ENCODE results near the gene TIMM9. TPM values are rescaled to one million over a fixed set of nuclear protein-coding genes. Genes with fewer than 3 reads are reported as not detected.
"Not testable (repeated sequence)": the region's sequence is repeated elsewhere in the genome, so short reads cannot be mapped to it uniquely, and the experiment has no call there.

TIMM9 gene
- total RNA-seq, 1 donor: 17.2 TPM

DNA sequence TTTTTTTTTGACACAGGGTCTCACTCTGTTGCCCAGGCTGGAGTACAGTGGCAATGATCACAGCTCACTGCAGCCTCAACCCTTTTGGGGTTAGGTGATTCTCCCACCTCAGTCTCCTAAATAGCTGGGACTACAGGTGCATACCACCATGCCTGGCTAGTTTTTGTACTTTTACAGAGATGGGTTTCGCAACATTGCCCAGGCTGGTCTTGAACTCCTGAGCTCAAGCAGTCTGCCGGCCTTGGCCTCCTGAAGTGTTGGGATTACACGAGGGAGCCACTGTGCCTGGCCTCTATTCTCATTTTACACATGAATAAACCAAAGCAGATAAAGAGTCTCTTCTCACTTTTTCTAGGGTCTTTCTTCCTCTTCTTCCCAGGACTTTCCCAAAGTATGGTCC is 28.4 kb downstream of the TIMM9 start:
- no peak for DNase-seq (ENCODE audit: low read depth in 2 of 3, low spot score in 2 of 3)

DNA sequence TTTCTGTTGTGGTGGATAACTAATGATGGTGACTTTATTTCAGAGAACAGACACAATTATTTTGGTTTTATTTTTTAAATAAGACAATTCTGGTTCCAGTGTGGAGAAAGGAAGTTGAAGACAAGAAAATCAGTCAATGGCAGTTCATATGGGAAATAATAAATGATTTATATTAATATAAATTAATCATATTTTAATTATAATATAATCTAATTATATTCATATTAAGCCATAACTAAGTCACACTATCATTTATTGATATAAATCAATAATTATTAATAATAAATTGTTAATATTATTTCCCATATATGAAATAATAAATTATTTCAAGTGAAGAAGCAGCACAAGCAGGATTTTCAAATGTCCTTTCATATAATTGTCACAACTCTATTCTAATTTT is 28.8 kb downstream of the TIMM9 start:
- no peak for DNase-seq (ENCODE audit: low read depth in 2 of 3, low spot score in 2 of 3)

DNA sequence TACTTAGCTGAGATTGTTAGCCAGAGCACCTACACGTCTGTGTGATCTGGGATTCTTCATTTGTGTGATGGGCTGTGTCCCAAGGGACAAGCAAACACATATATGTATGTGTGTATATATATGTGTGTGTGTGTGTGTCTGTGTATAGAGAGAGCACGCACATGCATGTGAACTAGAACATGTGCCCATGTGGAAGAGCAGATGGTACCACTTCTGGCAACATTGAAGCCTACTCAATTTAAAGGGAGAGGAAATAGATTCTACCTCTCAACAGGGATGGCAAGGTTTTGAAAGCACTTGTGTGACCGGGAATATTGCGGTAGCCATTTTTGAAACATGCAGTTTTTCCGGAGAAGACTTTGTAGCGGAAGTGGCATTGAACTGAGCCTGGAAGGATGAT is 30.2 kb downstream of the TIMM9 start:
- DNase-seq (ENCODE audit: low read depth in 2 of 3, low spot score in 2 of 3): no peak

DNA sequence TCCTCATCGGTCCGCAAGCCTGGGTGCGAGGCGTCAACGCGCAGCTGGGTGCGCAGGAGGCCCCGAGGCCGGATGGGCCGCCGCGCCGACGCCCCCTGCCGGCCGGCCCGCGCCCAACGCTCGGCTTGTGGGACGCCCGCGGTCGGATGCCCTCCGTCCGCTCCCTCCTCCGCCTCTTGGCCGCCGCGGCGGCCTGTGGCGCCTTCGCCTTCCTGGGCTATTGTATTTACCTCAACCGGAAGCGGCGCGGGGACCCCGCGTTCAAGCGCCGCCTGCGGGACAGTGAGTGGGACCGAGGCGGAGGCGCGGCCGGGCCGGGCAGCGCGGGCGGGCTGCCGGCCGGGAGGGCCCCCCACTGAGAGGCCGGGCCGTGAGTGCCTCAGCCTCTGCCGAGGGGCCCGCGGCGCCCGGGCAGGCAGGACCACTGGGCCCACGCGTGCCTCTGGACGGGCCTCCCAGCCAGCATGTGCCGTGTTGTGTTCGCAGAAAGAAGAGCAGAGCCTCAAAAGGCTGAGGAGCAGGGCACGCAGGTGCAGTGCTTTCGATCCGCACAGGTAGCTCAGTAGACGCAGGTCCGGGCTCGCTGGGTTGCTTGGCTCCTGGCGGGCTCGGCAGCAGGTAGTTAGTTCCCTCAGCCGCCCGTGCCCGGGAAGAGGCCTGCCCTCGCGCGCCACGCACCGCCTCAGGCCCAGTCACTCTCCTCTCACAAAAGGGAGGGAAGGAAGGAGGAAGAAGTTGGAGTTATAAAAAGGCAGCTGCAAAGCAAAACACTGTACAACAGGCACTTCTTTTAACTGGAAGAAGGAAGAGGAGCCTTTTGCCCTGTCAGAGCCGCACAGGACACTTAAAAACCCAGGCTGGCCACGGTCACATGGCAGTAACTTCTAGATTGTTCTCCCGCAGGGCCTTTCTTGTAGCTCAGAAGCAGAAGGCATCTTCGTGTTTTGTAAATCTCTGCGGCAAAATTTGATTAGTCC is 31.2 kb downstream of the TIMM9 start, which contains the start of gene TOMM20L:
TOMM20L (plus strand) TSS at position 119 of the 977 bp plus-strand sequence; CDS start at position 147, 28 bp downstream.
- peak; percentile 69 to 83 (median 81) for DNase-seq (ENCODE audit: low read depth in 2 of 3, low spot score in 2 of 3)

DNA sequence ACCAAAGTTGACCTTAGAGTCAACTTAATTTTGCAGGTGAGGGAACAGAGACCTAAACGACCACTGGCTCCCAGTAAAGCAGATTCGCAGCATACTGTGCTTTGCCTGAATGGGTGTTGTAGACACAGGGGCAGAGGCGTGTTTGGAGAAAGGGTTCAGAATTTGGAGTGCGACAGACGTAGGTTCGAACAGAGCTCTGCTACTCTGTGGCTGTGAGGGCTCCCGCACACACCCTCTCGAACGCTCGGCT is 31.8 kb downstream of the TIMM9 start:
- no peak for DNase-seq (ENCODE audit: low read depth in 2 of 3, low spot score in 2 of 3)

DNA sequence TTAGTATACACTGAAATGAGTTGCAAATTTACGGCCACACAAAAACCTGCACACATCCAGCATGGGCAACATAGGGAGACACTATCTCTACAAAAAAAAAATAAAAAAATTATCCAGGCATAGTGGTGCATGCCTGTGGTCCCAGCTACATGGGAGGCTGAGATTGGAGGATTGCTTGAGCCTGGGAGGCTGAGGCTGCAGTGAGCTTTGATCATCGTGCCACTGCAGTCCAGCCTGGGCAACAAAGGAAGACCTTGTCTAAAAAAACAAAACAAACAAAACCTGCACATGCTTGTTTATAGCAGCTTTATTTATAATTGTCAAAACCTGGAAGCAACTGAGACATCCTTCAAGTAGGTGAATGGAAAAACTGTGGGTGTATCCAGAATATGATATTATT is 36.5 kb downstream of the TIMM9 start:
- DNase-seq (ENCODE audit: low read depth in 2 of 3, low spot score in 2 of 3): no peak

DNA sequence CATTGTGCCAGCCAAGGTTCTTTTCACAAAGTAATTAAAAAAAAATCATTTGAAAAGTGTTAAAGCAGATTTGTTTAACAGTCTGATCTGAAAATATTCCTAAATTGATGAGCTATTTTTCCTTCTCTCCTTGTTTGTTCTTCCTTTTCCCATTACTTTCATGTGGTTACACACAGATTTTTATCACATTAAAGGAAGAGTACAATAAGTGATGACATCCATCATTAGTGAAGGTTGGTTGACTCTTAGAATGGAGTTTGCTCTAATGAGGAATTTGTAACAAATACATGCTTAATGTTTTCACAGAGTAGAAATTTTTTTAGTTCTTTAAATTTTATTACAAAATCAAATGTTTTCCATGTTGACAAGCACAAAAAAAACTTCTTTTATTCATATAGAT is 50.5 kb downstream of the TIMM9 start:
- DNase-seq (ENCODE audit: low read depth in 2 of 3, low spot score in 2 of 3): no peak

DNA sequence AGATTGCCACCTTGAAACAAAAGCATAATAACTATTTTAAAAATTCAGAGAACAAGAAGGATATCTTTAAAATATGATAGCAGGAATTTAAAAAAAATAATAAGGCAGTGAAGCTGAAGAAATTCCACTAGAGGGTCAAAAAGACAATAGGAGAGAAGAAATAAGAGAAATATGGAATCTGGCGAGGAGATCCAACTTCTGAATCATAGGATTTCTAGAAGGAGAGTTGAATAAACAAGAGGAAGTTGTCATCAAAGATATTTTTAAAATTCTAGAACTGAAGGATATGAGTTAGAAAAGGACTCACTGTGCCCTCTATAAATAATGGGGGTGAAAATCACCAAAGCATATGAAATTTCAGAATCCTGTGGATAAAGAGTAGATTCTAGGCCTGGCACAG is 58.4 kb downstream of the TIMM9 start:
- DNase-seq (ENCODE audit: low read depth in 2 of 3, low spot score in 2 of 3): no peak

GRCh38 chr14:58367296-58367695 is 60.0 kb downstream of the TIMM9 start:
- DNase-seq (ENCODE audit: low read depth in 2 of 3, low spot score in 2 of 3): no peak

GRCh38 chr14:58364316-58364715 is 63.0 kb downstream of the TIMM9 start:
- DNase-seq (ENCODE audit: low read depth in 2 of 3, low spot score in 2 of 3): no peak

GRCh38 chr14:58362798-58363412 is 64.4 kb downstream of the TIMM9 start:
- peak in 2 of 3 donors; percentile 30 to 68 for DNase-seq (ENCODE audit: low read depth in 2 of 3, low spot score in 2 of 3)

DNA sequence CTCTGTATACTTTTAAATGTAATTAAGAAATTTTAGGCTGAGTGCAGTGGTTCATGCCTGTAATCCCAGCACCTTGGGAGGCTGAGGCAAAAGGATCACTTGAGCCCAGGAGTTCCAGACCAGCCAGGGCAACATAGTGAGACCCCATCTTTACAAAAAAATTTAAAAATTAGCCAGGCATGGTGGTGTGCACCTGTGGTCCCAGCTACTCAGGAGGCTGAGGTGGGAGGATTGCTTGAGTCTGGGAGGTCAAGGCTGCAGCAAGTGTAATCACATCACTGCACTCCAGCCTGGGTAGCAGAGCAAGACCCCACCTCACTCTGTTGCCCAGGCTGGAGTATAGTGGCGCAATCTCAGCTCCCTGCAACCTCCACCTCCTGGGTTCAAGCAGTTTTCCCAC is 65.1 kb downstream of the TIMM9 start:
- DNase-seq (ENCODE audit: low read depth in 2 of 3, low spot score in 2 of 3): not testable (repeated sequence)

Small RNA genes within 50 kb of the gene (small RNA-seq; reads per million reads assigned to genes)
- not detected for gene HSBP1P1
- gene RF00019: not detected

Other genes with a start within 250 kb of the TIMM9 start
- 11.6 TPM for gene ACTR10, start 227.4 kb downstream of the TIMM9 start, total RNA-seq
- 39.3 TPM for gene PSMA3, start 182.7 kb downstream of the TIMM9 start, total RNA-seq
- gene ARID4A, start 129.0 kb downstream of the TIMM9 start, total RNA-seq: 14.0 TPM
- 0.27 TPM for gene TOMM20L, start 31.6 kb downstream of the TIMM9 start, total RNA-seq
- gene KIAA0586, start 188 bp upstream of the TIMM9 start, total RNA-seq: 12.1 TPM
- 3.8 TPM for gene DACT1, start 210.4 kb upstream of the TIMM9 start, total RNA-seq

Data from hematopoietic multipotent progenitor cell (in vitro differentiated cells).